ENCODE measurements around the gene EPHA2. TPM values are rescaled to one million over a fixed set of nuclear protein-coding genes. Genes with fewer than 3 reads are reported as not detected.

Gene EPHA2
- total and polyA plus RNA-seq, 3 donors from 2014 or later = 5.1 to 14.1 (median 5.7) TPM

DNA sequence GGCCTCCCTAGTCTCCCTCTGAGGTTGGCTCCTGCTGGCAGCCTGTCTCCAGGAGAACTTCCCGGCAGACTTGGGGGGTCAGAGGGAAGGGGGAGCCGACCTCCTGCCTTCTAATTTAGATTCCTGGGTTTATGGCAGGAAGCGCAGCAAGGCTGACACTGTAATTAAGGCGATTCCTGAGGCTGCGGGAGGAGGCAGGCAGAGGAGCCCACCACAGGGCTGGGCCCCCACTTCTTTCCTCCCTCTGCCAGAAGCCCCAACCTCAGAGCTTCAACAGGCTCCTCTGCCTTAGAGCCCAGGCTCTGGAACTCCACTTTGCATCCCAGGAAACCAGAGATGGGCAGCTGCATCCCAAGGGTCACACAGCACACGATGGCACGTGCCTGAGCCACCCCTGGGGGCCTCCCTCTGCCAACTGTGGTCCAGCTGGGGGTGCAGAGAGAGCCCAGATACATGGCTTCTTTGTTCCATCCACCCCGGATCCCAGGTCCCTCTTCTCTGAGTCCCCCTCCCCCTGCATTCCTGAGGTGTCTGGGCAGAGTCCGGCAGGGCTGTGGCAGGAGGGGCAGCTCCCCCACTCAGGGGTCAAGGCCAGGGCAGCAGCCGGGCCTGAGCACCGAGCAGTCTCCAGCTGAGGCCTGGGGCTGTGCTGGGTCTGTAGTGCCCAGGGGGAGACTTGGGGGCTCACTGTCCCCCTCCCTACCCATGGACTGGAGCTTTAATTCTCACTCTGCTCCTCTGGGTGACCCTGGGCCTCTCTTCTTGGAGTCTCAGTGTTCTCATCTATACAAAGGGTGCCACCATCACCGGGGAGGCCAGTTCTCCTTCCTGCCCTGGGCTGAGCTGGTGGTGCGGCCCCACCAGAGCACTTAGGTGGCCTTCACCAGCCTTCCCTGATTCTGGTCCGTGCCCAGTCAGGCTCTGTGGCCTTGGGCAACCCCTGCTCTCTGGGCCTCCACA, 43.0 kb downstream of the EPHA2 start:
- Histone ChIP-seq H3K27me3 (no peaks in the 10 kb centered on the region), H3K36me3 (ENCODE audit: low read depth, missing control alignments) (no peaks in the 10 kb centered on the region), H3K9me3 (no peaks in the 10 kb centered on the region), H3K4me3 (no peak overlapping the region), H3K27ac (peak overlapping the region in 1 of 2 donors; percentile 8), H3K4me1 (peaks cover 25% of the 10 kb centered on the region)
- WGBS, 2 donors = 45 to 65% methylated on average over 7 to 14 of the region's 14 CpGs
- TF ChIP-seq, protein P1, sequence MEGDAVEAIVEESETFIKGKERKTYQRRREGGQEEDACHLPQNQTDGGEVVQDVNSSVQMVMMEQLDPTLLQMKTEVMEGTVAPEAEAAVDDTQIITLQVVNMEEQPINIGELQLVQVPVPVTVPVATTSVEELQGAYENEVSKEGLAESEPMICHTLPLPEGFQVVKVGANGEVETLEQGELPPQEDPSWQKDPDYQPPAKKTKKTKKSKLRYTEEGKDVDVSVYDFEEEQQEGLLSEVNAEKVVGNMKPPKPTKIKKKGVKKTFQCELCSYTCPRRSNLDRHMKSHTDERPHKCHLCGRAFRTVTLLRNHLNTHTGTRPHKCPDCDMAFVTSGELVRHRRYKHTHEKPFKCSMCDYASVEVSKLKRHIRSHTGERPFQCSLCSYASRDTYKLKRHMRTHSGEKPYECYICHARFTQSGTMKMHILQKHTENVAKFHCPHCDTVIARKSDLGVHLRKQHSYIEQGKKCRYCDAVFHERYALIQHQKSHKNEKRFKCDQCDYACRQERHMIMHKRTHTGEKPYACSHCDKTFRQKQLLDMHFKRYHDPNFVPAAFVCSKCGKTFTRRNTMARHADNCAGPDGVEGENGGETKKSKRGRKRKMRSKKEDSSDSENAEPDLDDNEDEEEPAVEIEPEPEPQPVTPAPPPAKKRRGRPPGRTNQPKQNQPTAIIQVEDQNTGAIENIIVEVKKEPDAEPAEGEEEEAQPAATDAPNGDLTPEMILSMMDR (IDR thresholded peaks at IDR 0.05) = no peak
- TF ChIP-seq POLR2A (IDR thresholded peaks at IDR 0.05) = no peak
- peak; percentile 71 for DNase-seq
- intact Hi-C loops (cut with DNase I; ENCODE audit: low total_unique reads) = no loop called here

DNA sequence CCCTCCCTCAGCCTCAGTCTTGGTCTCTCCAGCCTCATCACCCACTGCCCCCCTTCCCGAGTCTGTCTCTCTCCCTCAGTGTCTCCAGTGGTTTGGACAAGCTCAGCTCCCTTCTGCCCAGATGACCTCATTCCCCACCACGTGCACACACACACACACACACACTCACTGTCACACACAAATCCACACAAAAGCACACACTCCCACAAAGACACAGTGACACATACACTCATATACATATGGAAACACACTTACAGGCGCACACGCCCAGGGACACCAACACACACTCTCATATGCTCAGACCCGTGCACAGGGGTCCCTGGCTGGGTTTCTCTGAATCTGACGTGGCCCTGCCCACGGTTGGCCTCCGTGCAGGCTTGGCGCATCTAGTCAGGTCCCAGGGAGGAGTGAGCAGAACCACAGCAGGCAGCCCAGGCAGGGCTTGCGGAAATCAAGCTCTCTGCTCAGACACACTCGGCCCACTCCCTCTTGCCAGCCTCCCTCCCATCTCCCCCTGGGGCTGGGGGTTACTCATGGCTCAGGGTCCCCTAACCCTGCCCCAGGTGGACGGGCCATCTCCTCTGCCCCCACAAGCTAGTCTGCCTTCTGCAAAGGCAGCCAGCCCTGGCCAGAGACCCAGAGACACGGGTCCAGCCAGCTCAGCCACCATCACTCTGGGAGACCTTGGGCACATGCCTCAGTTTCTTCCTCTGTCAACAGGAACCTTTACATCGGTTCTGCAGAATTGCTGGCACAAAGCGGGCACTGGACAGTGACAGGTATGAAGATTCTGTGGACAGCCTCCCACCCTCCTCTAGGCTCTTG, 43.9 kb downstream of the EPHA2 start:
- peak; percentile 75 for DNase-seq
- Histone ChIP-seq H3K27me3 (no peaks in the 10 kb centered on the region), H3K4me1 (peaks cover 25% of the 10 kb centered on the region), H3K4me3 (no peak overlapping the region), H3K27ac (peak overlapping the region in 1 of 2 donors; percentile 8), H3K36me3 (ENCODE audit: low read depth, missing control alignments) (no peaks in the 10 kb centered on the region), H3K9me3 (no peaks in the 10 kb centered on the region)
- TF ChIP-seq POLR2A (IDR thresholded peaks at IDR 0.05) = no peak
- TF ChIP-seq, protein P1 (IDR thresholded peaks at IDR 0.05) = no peak
- intact Hi-C loops (cut with DNase I; ENCODE audit: low total_unique reads) = no loop called here
- 58 to 77% methylated on average over 14 to 15 of the region's 15 CpGs for WGBS, 2 donors

DNA sequence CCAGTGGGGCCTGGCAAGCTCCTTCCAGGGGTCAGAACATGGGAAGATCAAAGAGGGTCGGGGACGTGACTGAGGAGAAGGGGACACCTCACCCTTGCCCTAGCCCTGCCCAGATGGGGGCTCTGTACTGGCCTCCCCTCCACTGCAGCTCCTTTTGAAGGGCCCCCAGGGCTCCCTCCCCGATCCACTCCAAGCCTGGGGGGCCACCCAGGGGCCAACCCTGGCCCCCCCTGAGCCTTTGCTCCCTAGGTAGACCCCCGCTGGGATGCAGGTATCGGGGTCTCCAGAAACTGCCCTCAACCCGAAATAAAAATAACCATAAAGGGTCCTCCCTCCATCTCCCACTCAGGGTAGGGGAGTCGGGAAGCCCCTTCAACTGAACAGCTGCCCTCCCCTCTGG, 45.0 kb downstream of the EPHA2 start:
- no peak for DNase-seq
- Histone ChIP-seq H3K4me1 (peaks cover 25% of the 10 kb centered on the region), H3K27ac (no peak overlapping the region), H3K27me3 (no peaks in the 10 kb centered on the region), H3K4me3 (no peak overlapping the region), H3K36me3 (ENCODE audit: low read depth, missing control alignments) (no peaks in the 10 kb centered on the region), H3K9me3 (no peaks in the 10 kb centered on the region)
- 93% methylated on average over 6 to 7 of the region's 7 CpGs for WGBS, 2 donors
- TF ChIP-seq POLR2A (IDR thresholded peaks at IDR 0.05) = no peak
- TF ChIP-seq, protein P1 (IDR thresholded peaks at IDR 0.05) = no peak
- intact Hi-C loops (cut with DNase I; ENCODE audit: low total_unique reads) = no loop called here

DNA sequence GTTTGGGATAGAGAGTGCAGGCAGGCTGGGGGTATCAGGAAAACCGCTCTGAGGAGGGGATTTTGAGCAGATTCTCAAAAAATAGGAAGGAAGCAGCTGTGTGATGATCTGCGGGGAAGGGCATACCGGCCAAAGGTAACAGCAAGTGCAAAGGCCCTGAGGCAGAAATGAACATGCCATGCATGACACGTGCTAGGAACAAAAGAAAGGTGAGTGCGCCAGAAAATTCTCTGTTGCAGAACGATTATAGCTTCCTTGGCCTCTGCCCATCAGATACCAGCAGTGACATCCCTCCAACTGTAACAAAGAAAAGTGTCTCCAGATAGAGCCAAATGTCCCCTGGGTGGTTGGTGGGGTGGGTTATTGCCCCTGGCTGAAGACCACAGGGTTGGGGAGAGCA, 45.4 kb downstream of the EPHA2 start:
- no peaks in the 10 kb centered on the region for H3K36me3 ChIP-seq (ENCODE audit: low read depth, missing control alignments)
- no peak for DNase-seq
- intact Hi-C loops (cut with DNase I; ENCODE audit: low total_unique reads) = no loop called here
- H3K27me3 ChIP-seq = no peaks in the 10 kb centered on the region
- H3K4me1 ChIP-seq = peaks cover 25% of the 10 kb centered on the region
- no peak overlapping the region for H3K27ac ChIP-seq
- no peak overlapping the region for H3K4me3 ChIP-seq
- no peak for TF ChIP-seq POLR2A (IDR thresholded peaks at IDR 0.05)
- TF ChIP-seq, protein P1 (IDR thresholded peaks at IDR 0.05) = no peak
- WGBS, 2 donors = 86 to 88% methylated on average over 6 of the region's 6 CpGs
- no peaks in the 10 kb centered on the region for H3K9me3 ChIP-seq

All from testis (tissue), 3 donors.